Right lung (tissue), 5 donors: ENCODE measurements around the gene INTS13. TPM values are rescaled to one million over a fixed set of nuclear protein-coding genes. Genes with fewer than 3 reads are reported as not detected.
"Not testable (repeated sequence)": the region's sequence is repeated elsewhere in the genome, so short reads cannot be mapped to it uniquely, and the experiment has no call there.

Source experiments
- DNase-seq, 2 donors: peaks; one replicate each; pipeline ENCODE4 v3.0.0-alpha.2; 2013
- polyA plus RNA-seq, 5 donors: library from polyadenylated mRNA; unstranded; fragments of 120-200 nt; gene quantifications; one replicate each; pipeline versions ENCODE4 v1.2.1 to v1.2.3, GENCODE V29; 2013; ENCODE audit warnings: inconsistent platforms in 1 of 5, low replicate concordance in 1 of 5; ENCODE audit not compliant: insufficient read length in 5 of 5, insufficient read depth in 1 of 5

INTS13 gene
- polyA plus RNA-seq, 5 donors = 30.1 to 38.7 (median 36.0) TPM

GRCh38 chr12:26936559-26937442 lies 980 bp downstream of the INTS13 start:
- no peak for DNase-seq

GRCh38 chr12:26935636-26936378 lies 2.0 kb downstream of the INTS13 start:
- DNase-seq = no peak

GRCh38 chr12:26929590-26929989 lies 8.2 kb downstream of the INTS13 start:
- no peak for DNase-seq

- no peak for DNase-seq
Measured at GRCh38 chr12:26928661-26929060, 9.1 kb downstream of the INTS13 start.

- DNase-seq = no peak
Measured at GRCh38 chr12:26921886-26922285, 15.9 kb downstream of the INTS13 start.

GRCh38 chr12:26919216-26919555 lies 18.6 kb downstream of the INTS13 start:
- DNase-seq = no peak

- DNase-seq = no peak
Measured at GRCh38 chr12:26918321-26919215, 19.2 kb downstream of the INTS13 start.

- DNase-seq = no peak
Measured at GRCh38 chr12:26906704-26907103, 31.1 kb downstream of the INTS13 start.

GRCh38 chr12:26906024-26906423 lies 31.8 kb downstream of the INTS13 start:
- DNase-seq = no peak

GRCh38 chr12:26903396-26903795 lies 34.4 kb downstream of the INTS13 start:
- DNase-seq = not testable (repeated sequence)

GRCh38 chr12:26896913-26897312 lies 40.9 kb downstream of the INTS13 start:
- DNase-seq = no peak

GRCh38 chr12:26895672-26896071 lies 42.1 kb downstream of the INTS13 start:
- no peak for DNase-seq

GRCh38 chr12:26891704-26892103 lies 46.1 kb downstream of the INTS13 start:
- DNase-seq = no peak

GRCh38 chr12:26890784-26891183 lies 47.0 kb downstream of the INTS13 start:
- no peak for DNase-seq

GRCh38 chr12:26884765-26885576 lies 52.8 kb downstream of the INTS13 start:
- DNase-seq = peak; percentile 72 to 81

- DNase-seq = no peak
Measured at GRCh38 chr12:26880625-26881024, 57.2 kb downstream of the INTS13 start.

- no peak for DNase-seq
Measured at GRCh38 chr12:26878661-26879119, 59.1 kb downstream of the INTS13 start.

- DNase-seq = no peak
Measured at GRCh38 chr12:26874501-26875296, 63.1 kb downstream of the INTS13 start.

GRCh38 chr12:26872625-26873024 lies 65.2 kb downstream of the INTS13 start:
- DNase-seq = no peak

GRCh38 chr12:26871985-26872384 lies 65.8 kb downstream of the INTS13 start:
- DNase-seq = no peak
